Neural cell (in vitro differentiated cells): ENCODE results near the gene MEP1A. TPM values are rescaled to one million over a fixed set of nuclear protein-coding genes. Genes with fewer than 3 reads are reported as not detected.

Experiments used
- H2AFZ ChIP-seq: fragments of 200-600, 300-800 bp; sonication (generic), shearing (Covaris generic); 2 replicates; pipeline ENCODE4 v1.6.0; 2014; ENCODE audit warnings: low read depth, mild to moderate bottlenecking, antibody characterized with exemption, low read length, moderate library complexity
- H3F3A ChIP-seq: fragments of 200-600 bp; shearing (Covaris generic); 2 replicates; pipeline ENCODE4 v1.6.1; 2016; ENCODE audit warnings: mild to moderate bottlenecking, moderate library complexity, mixed read lengths, antibody characterized with exemption, low read length; ENCODE audit not compliant: insufficient read depth, poor library complexity, severe bottlenecking
- H3K27ac ChIP-seq: fragments of 200-600, 300-800 bp; sonication (generic), shearing (Covaris generic); 2 replicates; pipeline ENCODE4 v1.5.1; 2014; ENCODE audit warnings: mild to moderate bottlenecking, low read length, moderate library complexity
- H3K27me3 ChIP-seq: fragments of 300-800, 200-600 bp; sonication (generic), shearing (Covaris generic); 2 replicates; pipeline ENCODE4 v1.6.0; 2014; ENCODE audit warnings: mild to moderate bottlenecking, low read depth, low read length, moderate library complexity; ENCODE audit not compliant: insufficient read depth
- H3K36me3 ChIP-seq: fragments of 300-800, 200-600 bp; sonication (generic), shearing (Covaris generic); 2 replicates; pipeline ENCODE4 v1.5.1; 2014; ENCODE audit warnings: mild to moderate bottlenecking, antibody characterized with exemption, low read length, moderate library complexity; ENCODE audit not compliant: insufficient read depth
- H3K4me2 ChIP-seq: fragments of 300-800, 200-600 bp; sonication (generic), shearing (Covaris generic); 2 replicates; pipeline ENCODE4 v1.6.0; 2014; ENCODE audit warnings: mild to moderate bottlenecking, low read length
- H3K4me3 ChIP-seq: fragments of 300-800, 200-600 bp; sonication (generic), shearing (Covaris generic); 2 replicates; pipeline ENCODE4 v1.5.1; 2014; ENCODE audit warnings: mild to moderate bottlenecking, low read length, moderate library complexity
- H3K79me2 ChIP-seq: fragments of 200-600 bp; shearing (Covaris generic); replicated peaks from 2 replicates; pipeline ENCODE4 v1.6.0; 2014; ENCODE audit warnings: mild to moderate bottlenecking, low read length, moderate library complexity; ENCODE audit not compliant: insufficient read depth
- H3K9ac ChIP-seq: fragments of 300-800, 200-600 bp; sonication (generic), shearing (Covaris generic); 2 replicates; pipeline ENCODE4 v1.6.1; 2016; ENCODE audit warnings: mild to moderate bottlenecking, low read length, mixed read lengths
- H3K9me2 ChIP-seq: fragments of 200-600 bp; shearing (Covaris generic); 2 replicates; pipeline ENCODE4 v1.6.1; 2016; ENCODE audit warnings: mild to moderate bottlenecking, low read length, mixed read lengths; ENCODE audit not compliant: insufficient read depth
- H3K9me3 ChIP-seq: fragments of 200-600, 300-800 bp; sonication (generic), shearing (Covaris generic); 2 replicates; pipeline ENCODE4 v1.6.1; 2016; ENCODE audit warnings: mild to moderate bottlenecking, mixed run types, low read length, moderate library complexity, mixed read lengths
- H4K20me1 ChIP-seq: fragments of 200-600 bp; shearing (Covaris generic); 2 replicates; pipeline ENCODE4 v1.6.1; 2016; ENCODE audit warnings: mild to moderate bottlenecking, mixed run types; ENCODE audit not compliant: insufficient read depth
- EP300 ChIP-seq: fragments of 450-650 bp; conservative IDR thresholded peaks from 2 replicates; pipeline ENCODE4 v1.6.1; 2014; ENCODE audit warnings: antibody characterized with exemption, mild to moderate bottlenecking, moderate library complexity; ENCODE audit not compliant: poor library complexity, severe bottlenecking
- EZH2 ChIP-seq: fragments of 200-600, 300-800 bp; shearing (Covaris generic), sonication (generic); IDR thresholded peaks from 2 replicates; pipeline ENCODE4 v1.6.1; 2014; ENCODE audit warnings: antibody characterized with exemption, low read length, borderline replicate concordance, mild to moderate bottlenecking; ENCODE audit not compliant: insufficient read depth, poor library complexity, severe bottlenecking
- MXI1 ChIP-seq: fragments of 450-650 bp; conservative IDR thresholded peaks from 2 replicates; pipeline ENCODE4 v1.6.1; 2014; ENCODE audit warnings: antibody characterized with exemption, mild to moderate bottlenecking; ENCODE audit not compliant: poor library complexity, severe bottlenecking
- POLR2AphosphoS5 ChIP-seq: IDR thresholded peaks from 2 replicates; pipeline ENCODE4 v1.6.1; 2012
- RAD21 ChIP-seq: fragments of 450-650 bp; conservative IDR thresholded peaks from 2 replicates; pipeline ENCODE4 v1.6.1; 2014; ENCODE audit warnings: antibody characterized with exemption, mild to moderate bottlenecking, moderate library complexity
- SMC3 ChIP-seq: fragments of 450-650 bp; conservative IDR thresholded peaks from 2 replicates; pipeline ENCODE4 v1.6.1; 2014; ENCODE audit warnings: antibody characterized with exemption, mild to moderate bottlenecking, moderate library complexity; ENCODE audit not compliant: poor library complexity
- TAF1 ChIP-seq: IDR thresholded peaks from 2 replicates; pipeline ENCODE4 v1.6.1; 2012; ENCODE audit warnings: low read depth
- polyA plus RNA-seq: library from polyadenylated mRNA; depleted of rRNA; stranded (reverse); fragments of >200 nt; gene quantifications from 2 replicates; pipeline ENCODE4 v1.2.3, GENCODE V29; 2014
- TF ChIP-seq, protein P1 (sequence below): IDR thresholded peaks from 2 replicates; pipeline ENCODE4 v1.6.1; 2012; ENCODE audit warnings: borderline replicate concordance
- TF ChIP-seq, protein P2 (sequence below): fragments of 450-650 bp; IDR thresholded peaks from 2 replicates; pipeline ENCODE4 v1.5.1; 2014; ENCODE audit warnings: antibody characterized with exemption, mild to moderate bottlenecking, moderate library complexity; ENCODE audit not compliant: poor library complexity, severe bottlenecking

Gene MEP1A
- polyA plus RNA-seq, 1 donor from 2014 or later: not detected

DNA sequence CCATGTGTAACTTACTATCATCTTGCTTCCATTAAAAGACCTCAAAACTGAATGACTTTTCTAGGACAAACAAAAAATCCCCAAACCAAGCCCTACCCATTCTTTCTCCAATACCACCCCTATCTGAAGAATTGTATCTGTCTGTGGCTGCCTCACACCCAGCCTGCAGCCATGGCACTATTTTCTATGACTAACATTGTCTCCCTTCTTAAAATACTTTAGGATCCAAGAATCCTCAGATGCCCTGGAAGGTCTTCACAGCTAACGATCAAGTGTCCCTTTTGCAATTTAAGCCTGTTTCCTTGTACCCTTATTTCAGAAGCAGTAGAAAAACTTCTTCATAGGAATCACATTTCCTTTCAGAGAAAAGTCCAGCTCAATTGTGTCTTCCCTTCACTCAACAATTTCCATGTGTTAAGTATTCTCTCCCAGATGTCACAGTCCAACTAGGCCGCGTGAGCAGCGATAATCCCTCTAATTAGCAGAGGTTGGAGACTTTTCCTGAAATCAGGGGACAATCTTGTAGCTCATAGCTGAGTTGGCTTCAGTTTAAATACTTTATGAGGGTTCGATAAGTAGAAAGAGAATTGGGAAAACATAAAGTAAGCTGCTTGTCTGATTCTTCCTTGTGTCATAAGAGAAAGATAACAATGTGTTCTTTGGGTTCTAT, 5.2 kb upstream of the MEP1A start:
- H3K27me3 ChIP-seq: no peaks in the 10 kb centered on the region
- no peaks in the 10 kb centered on the region for H3K36me3 ChIP-seq
- H4K20me1 ChIP-seq: no peaks in the 10 kb centered on the region
- H3F3A ChIP-seq: no peaks in the 10 kb centered on the region
- H3K79me2 ChIP-seq: no peaks in the 10 kb centered on the region
- no peak overlapping the region for H3K4me3 ChIP-seq
- H3K9me2 ChIP-seq: no peaks in the 10 kb centered on the region
- H3K27ac ChIP-seq: no peak overlapping the region
- H3K4me2 ChIP-seq: no peak overlapping the region
- H3K9me3 ChIP-seq: no peaks in the 10 kb centered on the region
- no peak overlapping the region for H2AFZ ChIP-seq
- TF ChIP-seq RAD21: no peak
- TF ChIP-seq SMC3: no peak
- no peak for TF ChIP-seq TAF1
- TF ChIP-seq MXI1: no peak
- TF ChIP-seq, protein P1, sequence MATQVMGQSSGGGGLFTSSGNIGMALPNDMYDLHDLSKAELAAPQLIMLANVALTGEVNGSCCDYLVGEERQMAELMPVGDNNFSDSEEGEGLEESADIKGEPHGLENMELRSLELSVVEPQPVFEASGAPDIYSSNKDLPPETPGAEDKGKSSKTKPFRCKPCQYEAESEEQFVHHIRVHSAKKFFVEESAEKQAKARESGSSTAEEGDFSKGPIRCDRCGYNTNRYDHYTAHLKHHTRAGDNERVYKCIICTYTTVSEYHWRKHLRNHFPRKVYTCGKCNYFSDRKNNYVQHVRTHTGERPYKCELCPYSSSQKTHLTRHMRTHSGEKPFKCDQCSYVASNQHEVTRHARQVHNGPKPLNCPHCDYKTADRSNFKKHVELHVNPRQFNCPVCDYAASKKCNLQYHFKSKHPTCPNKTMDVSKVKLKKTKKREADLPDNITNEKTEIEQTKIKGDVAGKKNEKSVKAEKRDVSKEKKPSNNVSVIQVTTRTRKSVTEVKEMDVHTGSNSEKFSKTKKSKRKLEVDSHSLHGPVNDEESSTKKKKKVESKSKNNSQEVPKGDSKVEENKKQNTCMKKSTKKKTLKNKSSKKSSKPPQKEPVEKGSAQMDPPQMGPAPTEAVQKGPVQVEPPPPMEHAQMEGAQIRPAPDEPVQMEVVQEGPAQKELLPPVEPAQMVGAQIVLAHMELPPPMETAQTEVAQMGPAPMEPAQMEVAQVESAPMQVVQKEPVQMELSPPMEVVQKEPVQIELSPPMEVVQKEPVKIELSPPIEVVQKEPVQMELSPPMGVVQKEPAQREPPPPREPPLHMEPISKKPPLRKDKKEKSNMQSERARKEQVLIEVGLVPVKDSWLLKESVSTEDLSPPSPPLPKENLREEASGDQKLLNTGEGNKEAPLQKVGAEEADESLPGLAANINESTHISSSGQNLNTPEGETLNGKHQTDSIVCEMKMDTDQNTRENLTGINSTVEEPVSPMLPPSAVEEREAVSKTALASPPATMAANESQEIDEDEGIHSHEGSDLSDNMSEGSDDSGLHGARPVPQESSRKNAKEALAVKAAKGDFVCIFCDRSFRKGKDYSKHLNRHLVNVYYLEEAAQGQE: no peak
- no peak for TF ChIP-seq EP300
- no peak for TF ChIP-seq POLR2AphosphoS5
- TF ChIP-seq EZH2: no peak
- TF ChIP-seq, protein P2, sequence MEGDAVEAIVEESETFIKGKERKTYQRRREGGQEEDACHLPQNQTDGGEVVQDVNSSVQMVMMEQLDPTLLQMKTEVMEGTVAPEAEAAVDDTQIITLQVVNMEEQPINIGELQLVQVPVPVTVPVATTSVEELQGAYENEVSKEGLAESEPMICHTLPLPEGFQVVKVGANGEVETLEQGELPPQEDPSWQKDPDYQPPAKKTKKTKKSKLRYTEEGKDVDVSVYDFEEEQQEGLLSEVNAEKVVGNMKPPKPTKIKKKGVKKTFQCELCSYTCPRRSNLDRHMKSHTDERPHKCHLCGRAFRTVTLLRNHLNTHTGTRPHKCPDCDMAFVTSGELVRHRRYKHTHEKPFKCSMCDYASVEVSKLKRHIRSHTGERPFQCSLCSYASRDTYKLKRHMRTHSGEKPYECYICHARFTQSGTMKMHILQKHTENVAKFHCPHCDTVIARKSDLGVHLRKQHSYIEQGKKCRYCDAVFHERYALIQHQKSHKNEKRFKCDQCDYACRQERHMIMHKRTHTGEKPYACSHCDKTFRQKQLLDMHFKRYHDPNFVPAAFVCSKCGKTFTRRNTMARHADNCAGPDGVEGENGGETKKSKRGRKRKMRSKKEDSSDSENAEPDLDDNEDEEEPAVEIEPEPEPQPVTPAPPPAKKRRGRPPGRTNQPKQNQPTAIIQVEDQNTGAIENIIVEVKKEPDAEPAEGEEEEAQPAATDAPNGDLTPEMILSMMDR: no peak
- no peak overlapping the region for H3K9ac ChIP-seq

DNA sequence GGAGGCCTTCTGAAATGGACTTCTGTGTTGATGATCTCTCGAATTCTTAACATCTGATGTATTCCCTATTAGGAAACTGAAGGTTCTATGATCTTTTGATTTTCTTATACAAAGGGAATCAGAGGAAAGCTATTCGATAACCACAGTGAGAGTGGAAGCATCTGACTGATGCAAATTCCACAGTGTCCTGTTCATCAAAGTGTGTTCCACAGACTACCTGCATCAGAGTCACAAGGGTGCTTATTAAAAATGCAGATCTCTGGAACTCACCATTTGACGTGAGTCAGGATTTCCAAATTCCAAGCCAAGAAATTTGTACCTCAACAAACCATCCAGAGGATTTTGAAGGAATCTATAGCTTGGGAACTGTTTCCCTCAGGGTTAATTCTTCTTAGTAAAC, 4.4 kb upstream of the MEP1A start:
- H3K4me3 ChIP-seq: no peak overlapping the region
- H3K27ac ChIP-seq: no peak overlapping the region
- H4K20me1 ChIP-seq: no peaks in the 10 kb centered on the region
- no peak overlapping the region for H3K9ac ChIP-seq
- H3K4me2 ChIP-seq: no peak overlapping the region
- H3K36me3 ChIP-seq: no peaks in the 10 kb centered on the region
- TF ChIP-seq, protein P1: no peak
- TF ChIP-seq MXI1 (no peak), RAD21 (no peak), EP300 (no peak), SMC3 (no peak), TAF1 (no peak), EZH2 (no peak), POLR2AphosphoS5 (no peak)
- TF ChIP-seq, protein P2: no peak
- no peaks in the 10 kb centered on the region for H3K79me2 ChIP-seq
- no peak overlapping the region for H2AFZ ChIP-seq
- no peaks in the 10 kb centered on the region for H3F3A ChIP-seq
- H3K9me2 ChIP-seq: no peaks in the 10 kb centered on the region
- no peaks in the 10 kb centered on the region for H3K27me3 ChIP-seq
- H3K9me3 ChIP-seq: no peaks in the 10 kb centered on the region
